Hematopoietic multipotent progenitor cell (in vitro differentiated cells): Measurements from ENCODE around the gene ZNF800. TPM values are rescaled to one million over a fixed set of nuclear protein-coding genes. Genes with fewer than 3 reads are reported as not detected.
"Not testable (repeated sequence)": the region's sequence is repeated elsewhere in the genome, so short reads cannot be mapped to it uniquely, and the experiment has no call there.

Source experiments
- DNase-seq, 3 donors: peaks; one replicate each; pipeline ENCODE4 v3.0.0-alpha.2; 2011 to 2015; ENCODE audit warnings: low read depth in 2 of 3, low spot score in 2 of 3
- total RNA-seq: library from RNA; depleted of rRNA; stranded (reverse); fragments of >200 nt; gene quantifications from one replicate; pipeline ENCODE4 v1.2.3, GENCODE V29; 2012

ZNF800 gene
- 15.6 TPM for total RNA-seq

- DNase-seq = peak; percentile 73 to 92 (median 90)
Observed at GRCh38 chr7:127392566-127393367, at the start of gene ZNF800. Gene ZNF800 (minus strand): TSS chr7:127392708. CDS start chr7:127391557, 1,151 bp downstream.

- no peak for DNase-seq
Observed at GRCh38 chr7:127440206-127440605, 47.7 kb upstream of the ZNF800 start.

- no peak for DNase-seq
Observed at GRCh38 chr7:127438836-127439235, 46.3 kb upstream of the ZNF800 start.

- no peak for DNase-seq
Observed at GRCh38 chr7:127437837-127438236, 45.3 kb upstream of the ZNF800 start.

GRCh38 chr7:127437241-127437640, 44.7 kb upstream of the ZNF800 start:
- DNase-seq = no peak

GRCh38 chr7:127429281-127429680, 36.8 kb upstream of the ZNF800 start:
- not testable (repeated sequence) for DNase-seq

GRCh38 chr7:127419196-127419595, 26.7 kb upstream of the ZNF800 start:
- DNase-seq = no peak

- DNase-seq = no peak
Observed at GRCh38 chr7:127418459-127418858, 26.0 kb upstream of the ZNF800 start.

GRCh38 chr7:127417346-127417745, 24.8 kb upstream of the ZNF800 start:
- DNase-seq = no peak

GRCh38 chr7:127415060-127415742, 22.7 kb upstream of the ZNF800 start:
- no peak for DNase-seq

GRCh38 chr7:127413962-127414361, 21.5 kb upstream of the ZNF800 start:
- peak in 1 of 3 donors; percentile 60 for DNase-seq

- DNase-seq = peak in 1 of 3 donors; percentile 31
Observed at GRCh38 chr7:127413326-127413725, 20.8 kb upstream of the ZNF800 start.

GRCh38 chr7:127411176-127411575, 18.7 kb upstream of the ZNF800 start:
- no peak for DNase-seq

- no peak for DNase-seq
Observed at GRCh38 chr7:127409629-127410028, 17.1 kb upstream of the ZNF800 start.

GRCh38 chr7:127404286-127405072, 12.0 kb upstream of the ZNF800 start:
- no peak for DNase-seq

- peak in 1 of 3 donors; percentile 53 for DNase-seq
Observed at GRCh38 chr7:127396184-127396583, 3.7 kb upstream of the ZNF800 start.

GRCh38 chr7:127395104-127395503, 2.6 kb upstream of the ZNF800 start:
- not testable (repeated sequence) for DNase-seq

GRCh38 chr7:127393368-127394058, 1.0 kb upstream of the ZNF800 start:
- peak in 1 of 3 donors; percentile 27 for DNase-seq

GRCh38 chr7:127392182-127392565, 334 bp downstream of the ZNF800 start:
- peak; percentile 52 to 74 (median 68) for DNase-seq

- DNase-seq = peak; percentile 34 to 51 (median 48)
Observed at GRCh38 chr7:127391591-127392181, 822 bp downstream of the ZNF800 start.
